HepG2 (cell line): Measurements from ENCODE around the gene DOCK1. TPM values are rescaled to one million over a fixed set of nuclear protein-coding genes. Genes with fewer than 3 reads are reported as not detected.

Experiments used
- CBFB ChIP-seq: sonication (generic); formaldehyde crosslinking; IDR thresholded peaks from 2 replicates; pipeline ENCODE4 v1.4.0; 2020; ENCODE audit warnings: missing genetic modification reagents
- FOXA3 ChIP-seq: IDR thresholded peaks from 2 replicates; pipeline ENCODE4 v1.6.1; 2016; ENCODE audit warnings: missing genetic modification reagents, missing compliant biosample characterization
- HDAC1 ChIP-seq: sonication (generic); formaldehyde crosslinking; IDR thresholded peaks from 2 replicates; pipeline ENCODE4 v1.5.1; 2020; ENCODE audit warnings: mild to moderate bottlenecking, missing genetic modification reagents
- HDAC2 ChIP-seq: sonication (generic); formaldehyde crosslinking; IDR thresholded peaks from 2 replicates; pipeline ENCODE4 v1.4.0; 2020; ENCODE audit warnings: missing genetic modification reagents
- HHEX ChIP-seq: IDR thresholded peaks from 2 replicates; pipeline ENCODE4 v1.6.1; 2016; ENCODE audit warnings: control low read depth
- JUN ChIP-seq: sonication (generic); formaldehyde crosslinking; IDR thresholded peaks from 2 replicates; pipeline ENCODE4 v1.4.0; 2020; ENCODE audit warnings: mild to moderate bottlenecking, missing genetic modification reagents
- MAF1 ChIP-seq: sonication (generic); formaldehyde crosslinking; IDR thresholded peaks from 2 replicates; pipeline ENCODE4 v1.5.0; 2020; ENCODE audit warnings: missing genetic modification reagents, borderline replicate concordance
- MBD4 ChIP-seq: IDR thresholded peaks from 2 replicates; pipeline ENCODE4 v1.6.1; 2012; ENCODE audit warnings: low read length, inconsistent platforms, borderline replicate concordance
- POGZ ChIP-seq: sonication (generic); formaldehyde crosslinking; IDR thresholded peaks from 2 replicates; pipeline ENCODE4 v1.4.0; 2020; ENCODE audit warnings: mild to moderate bottlenecking, missing genetic modification reagents
- TCF12 ChIP-seq, 2 experiments: fragments of 450-650 bp in 1 of 2; sonication (generic) in 1 of 2; formaldehyde crosslinking in 1 of 2; IDR thresholded peaks; 2 replicates each; pipeline versions ENCODE4 v1.6.1 to v1.8.0; 2017 to 2022; ENCODE audit warnings: antibody characterized with exemption in 1 of 2, mild to moderate bottlenecking in 1 of 2, missing genetic modification reagents in 1 of 2, moderate library complexity in 1 of 2
- TCF7 ChIP-seq: sonication (generic); IDR thresholded peaks from 2 replicates; pipeline ENCODE4 v1.6.1; 2016; ENCODE audit warnings: antibody characterized with exemption, low read depth
- USF2 ChIP-seq, 2 experiments: sonication (generic) in 1 of 2; formaldehyde crosslinking in 1 of 2; IDR thresholded peaks; 2 replicates each; pipeline versions ENCODE4 v1.5.1 to v1.6.1; 2011 to 2020; ENCODE audit warnings: borderline replicate concordance in 1 of 2, low read depth in 1 of 2, low read length in 1 of 2, mild to moderate bottlenecking in 1 of 2, missing genetic modification reagents in 1 of 2, moderate library complexity in 1 of 2
- YEATS4 ChIP-seq: sonication (generic); formaldehyde crosslinking; IDR thresholded peaks from 2 replicates; pipeline ENCODE4 v1.4.0; 2020; ENCODE audit warnings: missing genetic modification reagents, borderline replicate concordance
- ZFP1 ChIP-seq: IDR thresholded peaks from 2 replicates; pipeline ENCODE4 v1.6.1; 2016
- ZFP36L1 ChIP-seq: sonication (generic); formaldehyde crosslinking; IDR thresholded peaks from 2 replicates; pipeline ENCODE4 v1.8.0; 2022; ENCODE audit warnings: mild to moderate bottlenecking, missing genetic modification reagents, moderate library complexity
- ZKSCAN8 ChIP-seq: IDR thresholded peaks from 2 replicates; pipeline ENCODE4 v1.6.1; 2016; ENCODE audit warnings: borderline replicate concordance, missing genetic modification reagents, missing compliant biosample characterization
- ZMYM3 ChIP-seq: sonication (generic); formaldehyde crosslinking; IDR thresholded peaks from 2 replicates; pipeline ENCODE4 v1.5.1; 2020; ENCODE audit warnings: mild to moderate bottlenecking, missing genetic modification reagents
- ZNF24 ChIP-seq: fragments of 450-650 bp; IDR thresholded peaks from 2 replicates; pipeline ENCODE4 v1.6.1; 2017; ENCODE audit warnings: antibody characterized with exemption, mild to moderate bottlenecking
- ZNF878 ChIP-seq: sonication (generic); formaldehyde crosslinking; IDR thresholded peaks from 2 replicates; pipeline ENCODE4 v1.8.1; 2023; ENCODE audit warnings: mild to moderate bottlenecking, missing genetic modification reagents, moderate library complexity
- polyA plus RNA-seq, 8 experiments: library from polyadenylated mRNA; depleted of rRNA in 3 of 8; stranded (reverse) in 7 of 8; unstranded in 1 of 8; fragments of >200 nt; fragmentation: Illumina TruSeq in 4 of 8; extraction: Trizol in 4 of 8; gene quantifications; 2 replicates each; pipeline versions ENCODE4 v1.2.1 to v1.2.3, GENCODE V29; 2011 to 2016; ENCODE audit warnings: low read depth in 4 of 8, missing spikeins in 1 of 8, mixed read lengths in 1 of 8; ENCODE audit not compliant: insufficient read depth in 1 of 8
- total RNA-seq, 5 experiments: library from RNA; depleted of rRNA; stranded (reverse); fragments of >200 nt; fragmentation: Illumina TruSeq; extraction: Trizol; gene quantifications; 2 replicates each; pipeline ENCODE4 v1.2.3, GENCODE V29; 2016; ENCODE audit warnings: low read depth in 1 of 5
- TF ChIP-seq, protein P1 (sequence below): sonication (generic); formaldehyde crosslinking; IDR thresholded peaks from 2 replicates; pipeline ENCODE4 v1.4.0; 2020; ENCODE audit warnings: missing genetic modification reagents
- TF ChIP-seq, protein P2 (sequence below): sonication (generic); formaldehyde crosslinking; IDR thresholded peaks from 2 replicates; pipeline ENCODE4 v1.5.1; 2020; ENCODE audit warnings: missing genetic modification reagents, mild to moderate bottlenecking, borderline replicate concordance
- TF ChIP-seq, protein P3 (sequence below): IDR thresholded peaks from 2 replicates; pipeline ENCODE4 v1.6.1; 2016
- TF ChIP-seq, protein P4 (sequence below): sonication (generic); formaldehyde crosslinking; IDR thresholded peaks from 2 replicates; pipeline ENCODE4 v1.8.0; 2022; ENCODE audit warnings: mild to moderate bottlenecking, missing genetic modification reagents; ENCODE audit not compliant: insufficient replicate concordance

DOCK1 gene
- total and polyA plus RNA-seq, 2 of the 13 experiments (the other 11 are each of a cell fraction or from before 2014, with no cell fraction given) = 8.3 to 25.5 TPM

DNA sequence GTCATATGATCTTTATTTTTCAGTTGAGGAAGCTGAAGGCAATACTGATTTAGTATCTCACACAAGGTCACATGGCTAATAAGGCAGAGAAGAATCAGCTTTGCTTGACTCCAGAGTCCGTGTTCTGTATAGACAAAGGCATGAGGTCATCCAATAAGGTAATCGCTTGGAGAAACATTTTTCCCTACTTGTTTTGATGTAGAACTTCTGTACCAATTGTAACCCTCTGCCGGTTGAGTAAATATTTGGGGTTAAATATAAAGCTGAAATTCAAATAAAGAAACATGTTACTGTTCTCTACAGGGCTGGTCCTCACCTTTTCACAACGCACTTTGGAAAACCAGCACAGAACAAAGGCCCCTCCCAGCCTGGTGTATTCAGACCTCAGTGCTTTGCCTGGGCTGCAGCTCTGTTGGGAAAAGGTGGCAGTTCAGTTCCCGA is 374.1 kb downstream of the DOCK1 start (continued):
- no peak for TF ChIP-seq TCF12 (IDR thresholded peaks at IDR 0.05)
- 0 out of 2 replicates have a peak, but pooled peaks have one; percentile 26 for TF ChIP-seq TCF12 (CRISPR knock-in tag; IDR thresholded peaks at IDR 0.05)
- TF ChIP-seq, protein P1, sequence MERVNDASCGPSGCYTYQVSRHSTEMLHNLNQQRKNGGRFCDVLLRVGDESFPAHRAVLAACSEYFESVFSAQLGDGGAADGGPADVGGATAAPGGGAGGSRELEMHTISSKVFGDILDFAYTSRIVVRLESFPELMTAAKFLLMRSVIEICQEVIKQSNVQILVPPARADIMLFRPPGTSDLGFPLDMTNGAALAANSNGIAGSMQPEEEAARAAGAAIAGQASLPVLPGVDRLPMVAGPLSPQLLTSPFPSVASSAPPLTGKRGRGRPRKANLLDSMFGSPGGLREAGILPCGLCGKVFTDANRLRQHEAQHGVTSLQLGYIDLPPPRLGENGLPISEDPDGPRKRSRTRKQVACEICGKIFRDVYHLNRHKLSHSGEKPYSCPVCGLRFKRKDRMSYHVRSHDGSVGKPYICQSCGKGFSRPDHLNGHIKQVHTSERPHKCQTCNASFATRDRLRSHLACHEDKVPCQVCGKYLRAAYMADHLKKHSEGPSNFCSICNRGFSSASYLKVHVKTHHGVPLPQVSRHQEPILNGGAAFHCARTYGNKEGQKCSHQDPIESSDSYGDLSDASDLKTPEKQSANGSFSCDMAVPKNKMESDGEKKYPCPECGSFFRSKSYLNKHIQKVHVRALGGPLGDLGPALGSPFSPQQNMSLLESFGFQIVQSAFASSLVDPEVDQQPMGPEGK (CRISPR knock-in tag) = peak; percentile 14; the same call in 1 of the 2 replicates
- TF ChIP-seq ZFP1 = peak; percentile 43; the same call in 1 of the 2 replicates
- TF ChIP-seq JUN = peak; percentile 91
- no peak for TF ChIP-seq MAF1 (CRISPR knock-in tag)
- peak; percentile 72 for TF ChIP-seq USF2 (IDR thresholded peaks at IDR 0.05; ENCODE audit: low read depth, low read length)
- TF ChIP-seq USF2 (CRISPR knock-in tag; IDR thresholded peaks at IDR 0.05; ENCODE audit: borderline replicate concordance) = peak; percentile 83; the same call in 1 of the 2 replicates
- peak; percentile 59; the same call in 1 of the 2 replicates for TF ChIP-seq MBD4
- no peak for TF ChIP-seq CBFB (CRISPR knock-in tag)
- no peak for TF ChIP-seq ZMYM3
- TF ChIP-seq TCF7 = peak; percentile 76
- TF ChIP-seq HDAC2 (CRISPR knock-in tag) = peak; percentile 72
- TF ChIP-seq ZKSCAN8 (CRISPR knock-in tag) = peak; percentile 56; the same call in 1 of the 2 replicates
- TF ChIP-seq ZNF24 = 0 out of 2 replicates have a peak, but pooled peaks have one; percentile 21
- TF ChIP-seq ZNF878 (CRISPR knock-in tag) = 0 out of 2 replicates have a peak, but pooled peaks have one; percentile 30
- peak; percentile 50; the same call in 1 of the 2 replicates for TF ChIP-seq ZFP36L1 (CRISPR knock-in tag)
- TF ChIP-seq, protein P2, sequence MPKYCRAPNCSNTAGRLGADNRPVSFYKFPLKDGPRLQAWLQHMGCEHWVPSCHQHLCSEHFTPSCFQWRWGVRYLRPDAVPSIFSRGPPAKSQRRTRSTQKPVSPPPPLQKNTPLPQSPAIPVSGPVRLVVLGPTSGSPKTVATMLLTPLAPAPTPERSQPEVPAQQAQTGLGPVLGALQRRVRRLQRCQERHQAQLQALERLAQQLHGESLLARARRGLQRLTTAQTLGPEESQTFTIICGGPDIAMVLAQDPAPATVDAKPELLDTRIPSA = no peak
- TF ChIP-seq HDAC1 (CRISPR knock-in tag) = peak; percentile 73
- no peak for TF ChIP-seq YEATS4 (CRISPR knock-in tag)
- TF ChIP-seq HHEX (CRISPR knock-in tag) = peak; percentile 81
- TF ChIP-seq, protein P3, sequence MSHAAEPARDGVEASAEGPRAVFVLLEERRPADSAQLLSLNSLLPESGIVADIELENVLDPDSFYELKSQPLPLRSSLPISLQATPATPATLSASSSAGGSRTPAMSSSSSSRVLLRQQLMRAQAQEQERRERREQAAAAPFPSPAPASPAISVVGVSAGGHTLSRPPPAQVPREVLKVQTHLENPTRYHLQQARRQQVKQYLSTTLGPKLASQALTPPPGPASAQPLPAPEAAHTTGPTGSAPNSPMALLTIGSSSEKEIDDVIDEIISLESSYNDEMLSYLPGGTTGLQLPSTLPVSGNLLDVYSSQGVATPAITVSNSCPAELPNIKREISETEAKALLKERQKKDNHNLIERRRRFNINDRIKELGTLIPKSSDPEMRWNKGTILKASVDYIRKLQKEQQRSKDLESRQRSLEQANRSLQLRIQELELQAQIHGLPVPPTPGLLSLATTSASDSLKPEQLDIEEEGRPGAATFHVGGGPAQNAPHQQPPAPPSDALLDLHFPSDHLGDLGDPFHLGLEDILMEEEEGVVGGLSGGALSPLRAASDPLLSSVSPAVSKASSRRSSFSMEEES = peak; percentile 92
- peak; percentile 78 for TF ChIP-seq FOXA3
- TF ChIP-seq POGZ (CRISPR knock-in tag) = peak; percentile 63; the same call in 1 of the 2 replicates
- TF ChIP-seq, protein P4, sequence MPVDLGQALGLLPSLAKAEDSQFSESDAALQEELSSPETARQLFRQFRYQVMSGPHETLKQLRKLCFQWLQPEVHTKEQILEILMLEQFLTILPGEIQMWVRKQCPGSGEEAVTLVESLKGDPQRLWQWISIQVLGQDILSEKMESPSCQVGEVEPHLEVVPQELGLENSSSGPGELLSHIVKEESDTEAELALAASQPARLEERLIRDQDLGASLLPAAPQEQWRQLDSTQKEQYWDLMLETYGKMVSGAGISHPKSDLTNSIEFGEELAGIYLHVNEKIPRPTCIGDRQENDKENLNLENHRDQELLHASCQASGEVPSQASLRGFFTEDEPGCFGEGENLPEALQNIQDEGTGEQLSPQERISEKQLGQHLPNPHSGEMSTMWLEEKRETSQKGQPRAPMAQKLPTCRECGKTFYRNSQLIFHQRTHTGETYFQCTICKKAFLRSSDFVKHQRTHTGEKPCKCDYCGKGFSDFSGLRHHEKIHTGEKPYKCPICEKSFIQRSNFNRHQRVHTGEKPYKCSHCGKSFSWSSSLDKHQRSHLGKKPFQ (CRISPR knock-in tag) = no peak
